HG03565 (cell line): ENCODE results near the gene MAPK1.

Experiments
- ATAC-seq: cut with Tn5 transposase; IDR thresholded peaks from one replicate; pipeline ENCODE4 v1.9.1; 2021; ENCODE audit warnings: mild to moderate bottlenecking, moderate library complexity; ENCODE audit not compliant: unreplicated experiment

MAPK1 gene

GRCh38 chr22:21709688-21710087 is 157.8 kb downstream of the MAPK1 start:
- ATAC-seq = no peak

GRCh38 chr22:21708960-21709359 is 158.5 kb downstream of the MAPK1 start:
- no peak for ATAC-seq

GRCh38 chr22:21707677-21708076 is 159.8 kb downstream of the MAPK1 start:
- ATAC-seq = no peak
